Stimulated activated CD4-positive, alpha-beta T cell treated with anti-CD3 and anti-CD28 coated beads, TNF-alpha, amount 100 ng/mL, for 48 hours (primary cell): ENCODE data around the gene GRK6.
A peak's percentile ranks its signal among the peaks of the same experiment; 100 is the strongest.
"Not testable (repeated sequence)": the region's sequence is repeated elsewhere in the genome, so short reads cannot be mapped to it uniquely, and the experiment has no call there.

Experiments
- DNase-seq, 3 donors: peaks; one replicate each; pipeline ENCODE4 v3.0.0-alpha.2; 2020; ENCODE audit warnings: low read depth in 3 of 3

GRK6 gene

GRCh38 chr5:177397875-177398390 lies 28.5 kb upstream of the GRK6 start:
- no peak for DNase-seq

DNA sequence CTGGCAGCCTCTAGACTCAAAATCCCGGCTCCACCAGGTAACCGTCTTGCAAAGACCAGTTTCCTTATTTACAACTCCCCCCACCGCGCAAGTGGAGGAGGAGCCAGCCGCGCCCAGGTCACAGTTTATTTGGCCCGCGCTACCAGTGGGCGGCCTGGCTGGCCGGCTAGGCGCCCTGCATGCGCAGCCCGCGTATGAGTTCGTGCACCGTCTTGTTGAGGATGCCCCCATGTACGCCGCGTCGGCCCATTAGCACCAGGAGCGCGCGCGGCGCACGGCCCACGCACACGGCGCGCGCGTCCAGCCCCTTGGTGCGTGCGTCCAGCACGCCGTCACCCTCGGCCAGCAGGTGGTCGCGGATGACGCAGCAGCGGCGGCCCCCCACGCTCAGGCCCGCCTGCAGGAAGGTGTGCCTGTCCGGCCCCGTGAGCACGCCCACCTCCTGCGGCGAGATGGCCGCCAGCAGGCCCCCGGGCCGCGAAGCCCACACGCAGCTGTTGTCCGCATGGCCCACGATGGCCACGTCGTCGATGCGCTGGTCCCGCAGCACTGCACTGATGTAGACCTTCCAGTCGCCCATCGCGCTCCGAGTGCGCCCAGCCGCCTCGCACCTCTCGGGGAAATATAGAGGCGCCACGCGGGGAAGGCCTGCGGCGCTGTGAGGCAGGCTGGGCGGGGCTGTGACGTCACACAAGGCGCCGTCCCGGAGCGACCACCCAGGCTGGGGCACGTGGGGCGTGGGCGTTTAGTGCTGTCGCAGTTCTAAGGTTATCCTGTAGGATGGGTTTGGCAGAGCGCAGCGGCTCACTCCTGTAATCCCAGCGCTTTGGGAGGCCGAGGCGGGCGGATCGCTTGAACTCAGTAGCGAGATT lies 26.2 kb upstream of the GRK6 start, which contains the start of gene PFN3:
Gene PFN3, minus strand, starts transcription at position 665 of the 872 bp plus-strand sequence. Its CDS starts 85 bp downstream, at position 580.
- no peak for DNase-seq

- DNase-seq: peak; percentile 61 to 63 (median 63)
These were observed 24.0 kb upstream of the GRK6 start for GRCh38 chr5:177402271-177403043.

GRCh38 chr5:177403102-177403791 lies 23.2 kb upstream of the GRK6 start:
- peak in 2 of 3 donors; percentile 29 to 45 for DNase-seq

- peak; percentile 71 to 78 (median 77) for DNase-seq
These were observed 22.5 kb upstream of the GRK6 start for GRCh38 chr5:177403792-177404640.

DNA sequence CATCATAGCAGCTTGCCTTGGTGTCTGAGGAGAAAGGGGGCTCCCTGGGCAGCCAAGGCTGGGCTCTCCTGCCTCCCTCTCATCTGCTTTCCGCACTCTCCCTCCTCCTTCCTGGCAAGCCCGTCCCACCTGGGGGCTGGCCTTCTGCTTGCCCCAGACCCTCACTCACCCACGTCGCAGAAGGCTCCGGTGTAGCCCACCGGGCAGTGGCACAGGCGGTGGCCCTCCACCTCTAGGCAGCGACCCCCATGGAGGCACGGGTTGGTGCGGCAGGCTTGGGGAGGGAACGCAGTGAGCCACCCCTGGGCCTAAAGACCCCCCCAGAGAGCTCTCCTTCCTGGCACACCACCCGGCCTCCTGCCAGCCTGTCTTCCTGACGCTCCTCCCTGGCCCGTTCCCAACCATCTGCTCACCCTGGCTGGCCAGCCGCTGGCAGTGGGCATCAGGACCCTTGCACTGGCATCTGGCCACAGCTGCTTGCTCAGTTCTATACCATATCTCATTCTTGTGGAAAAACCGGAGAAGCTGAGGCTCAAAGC lies 21.8 kb upstream of the GRK6 start:
- DNase-seq: no peak

GRCh38 chr5:177405312-177405711 lies 21.2 kb upstream of the GRK6 start:
- DNase-seq: no peak

DNA sequence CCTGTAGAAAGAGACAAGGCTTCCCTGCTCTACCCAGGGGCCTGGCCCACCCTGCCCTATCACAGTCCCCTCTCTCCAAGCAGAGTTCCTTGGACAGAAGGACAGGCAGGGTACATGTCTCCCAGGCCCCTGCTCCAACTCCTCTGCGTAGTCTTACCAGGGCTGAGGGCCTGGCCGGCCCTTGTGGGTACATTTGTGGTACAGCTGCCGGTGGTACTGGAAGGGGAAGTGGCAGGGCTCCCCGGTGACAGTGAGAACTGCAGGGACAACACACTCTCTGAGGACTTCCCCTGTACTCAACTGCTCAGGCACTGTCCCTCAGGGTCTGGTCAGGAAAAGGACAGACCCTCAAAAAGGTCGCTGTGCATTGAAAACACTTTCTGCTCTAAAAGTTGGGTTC lies 20.7 kb upstream of the GRK6 start:
- DNase-seq: no peak

DNA sequence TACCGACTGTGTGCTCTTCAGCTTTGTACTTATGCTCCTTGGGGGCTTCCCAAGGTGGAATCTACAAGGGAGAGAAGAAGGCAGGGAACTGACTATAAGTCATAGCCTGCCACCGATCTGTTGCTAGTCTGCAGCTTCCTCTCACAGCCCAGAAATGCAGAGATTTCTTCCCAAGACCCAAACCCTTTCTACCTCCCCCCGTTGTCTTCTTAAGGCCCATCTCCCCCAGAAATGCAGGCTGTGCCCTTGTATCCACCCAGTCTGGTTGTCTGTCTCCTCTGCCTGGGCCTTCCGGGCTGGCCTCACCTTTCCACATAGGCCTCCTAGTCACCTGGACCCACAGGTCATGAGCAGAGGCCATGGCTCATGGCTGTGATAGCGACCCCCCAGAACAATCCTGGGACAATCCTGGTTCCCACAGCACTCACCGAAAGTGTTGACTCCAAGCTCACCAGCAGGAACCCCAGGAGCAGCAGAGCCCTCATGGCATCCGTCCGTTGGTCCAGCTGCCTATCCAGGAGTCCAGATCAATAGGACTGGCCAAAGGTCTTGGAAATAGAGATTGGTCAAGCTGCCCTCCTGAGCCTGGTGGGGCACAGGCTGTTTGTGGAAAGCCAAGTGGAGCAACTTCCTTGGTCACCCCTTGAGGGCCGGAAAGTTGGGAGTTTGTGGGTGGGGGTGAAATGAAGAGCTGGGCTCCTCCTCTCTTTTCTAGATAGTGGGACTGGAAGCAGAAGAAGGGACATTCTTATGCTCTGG lies 17.3 kb upstream of the GRK6 start, which contains the start of gene F12:
Gene F12, minus strand, starts transcription at position 522 of the 759 bp plus-strand sequence. Its CDS starts 37 bp downstream, at position 485.
- no peak for DNase-seq

- no peak for DNase-seq
These were observed 15.9 kb upstream of the GRK6 start for GRCh38 chr5:177410575-177410974.

DNA sequence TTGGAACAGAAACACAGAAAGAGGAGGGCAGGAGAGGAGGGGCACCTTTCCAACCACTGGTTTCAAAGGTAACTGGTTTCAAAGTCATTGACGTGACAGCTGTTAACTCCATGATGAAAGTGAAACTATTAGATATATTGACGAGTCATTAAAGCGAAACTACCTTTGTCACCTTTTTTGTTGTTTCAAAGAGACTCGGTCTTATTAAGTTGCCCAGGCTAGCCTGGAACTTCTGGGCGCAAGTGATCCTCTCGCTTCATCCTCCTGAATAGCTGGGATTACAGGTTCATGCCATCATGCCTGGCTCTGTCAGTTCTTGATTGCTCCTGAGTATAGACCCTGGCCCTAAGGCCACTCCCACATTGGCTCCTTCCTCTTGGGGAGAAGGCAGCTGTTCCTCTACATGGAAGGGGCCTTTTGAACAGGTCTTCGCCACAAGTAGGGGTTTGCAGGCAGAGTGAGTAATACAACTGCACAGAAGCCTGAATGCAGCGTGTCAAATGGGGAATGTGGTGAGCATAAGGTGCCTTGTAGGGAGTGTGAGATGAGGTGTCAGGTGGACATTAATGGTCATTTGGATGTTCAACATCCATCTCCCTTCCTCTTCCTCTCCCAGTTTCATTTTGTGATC lies 13.8 kb upstream of the GRK6 start:
- DNase-seq: no peak

DNA sequence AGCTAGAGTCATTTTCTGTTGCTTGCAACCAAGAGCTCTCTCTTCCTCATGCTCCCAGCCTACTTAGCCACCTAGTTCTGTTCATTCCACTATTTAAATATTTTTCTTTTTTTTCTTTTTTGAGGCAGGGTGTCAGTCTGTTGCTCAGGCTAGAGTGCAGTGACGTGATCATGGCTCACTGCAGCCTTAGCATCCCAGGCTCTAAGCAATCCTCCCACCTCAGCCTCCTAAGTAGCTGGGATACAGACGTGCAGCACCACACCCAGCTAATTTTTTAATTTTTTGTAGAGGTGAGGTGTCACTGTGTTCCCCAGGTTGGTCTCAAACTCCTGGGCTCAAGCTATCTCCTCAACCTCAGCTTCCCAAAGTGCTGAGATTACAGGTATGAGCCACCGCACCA lies 12.0 kb upstream of the GRK6 start:
- no peak for DNase-seq

DNA sequence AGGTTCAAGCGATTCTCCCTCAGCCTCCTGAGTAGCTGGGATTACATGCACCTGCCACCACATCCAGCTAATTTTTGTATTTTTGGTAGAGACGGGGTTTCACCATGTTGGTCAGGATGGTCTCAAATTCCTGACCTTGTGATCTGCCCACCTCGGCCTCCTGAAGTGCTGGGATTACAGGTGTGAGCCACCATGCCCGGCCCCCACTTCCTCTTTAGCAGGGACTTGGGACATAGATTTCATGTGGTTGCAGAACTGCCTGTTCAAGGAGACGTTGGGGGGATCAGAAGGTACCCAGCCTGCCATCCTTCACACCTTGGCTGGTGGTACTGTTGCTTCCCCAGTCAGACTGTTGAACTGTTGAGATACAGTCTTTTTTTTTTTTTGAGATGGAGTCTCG lies 9.4 kb upstream of the GRK6 start:
- DNase-seq: not testable (repeated sequence)

DNA sequence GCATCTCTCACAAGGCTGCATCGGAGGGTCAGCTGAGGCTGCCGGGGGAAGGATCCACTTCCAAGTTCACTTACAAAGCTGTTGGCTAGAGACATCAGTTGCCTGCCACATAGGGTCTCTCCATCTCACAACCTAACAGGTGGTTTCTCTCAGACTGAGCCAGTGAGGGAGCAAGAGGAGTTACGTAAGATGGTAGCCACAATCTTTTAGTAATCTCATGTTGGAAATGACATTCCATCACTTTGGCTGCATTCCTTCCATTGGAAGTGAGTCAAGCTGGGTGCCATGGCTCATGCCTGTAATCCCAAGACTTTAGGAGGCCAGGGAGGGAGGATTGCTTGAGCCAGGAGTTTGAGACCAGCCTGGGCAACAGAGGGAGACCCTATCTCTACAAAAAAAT lies 7.4 kb upstream of the GRK6 start:
- DNase-seq: no peak

DNA sequence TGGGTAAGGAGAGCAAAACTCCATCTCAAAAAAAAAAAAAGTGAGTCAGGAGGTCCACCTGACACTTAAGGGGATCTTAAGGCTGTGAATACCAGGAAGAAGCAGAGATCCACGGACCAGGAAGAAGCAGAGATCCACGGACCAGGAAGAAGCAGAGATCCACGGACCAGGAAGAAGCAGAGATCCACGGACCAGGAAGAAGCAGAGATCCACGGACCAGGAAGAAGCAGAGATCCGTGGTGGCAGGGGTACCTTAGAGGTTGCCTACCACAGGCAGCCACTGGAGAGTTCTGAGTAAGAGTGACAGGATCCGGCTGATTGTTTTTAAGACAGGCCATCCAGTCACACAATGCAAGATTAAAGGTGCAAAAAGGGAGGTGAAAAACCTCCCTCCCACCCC lies 6.0 kb upstream of the GRK6 start:
- DNase-seq: not testable (repeated sequence)

GRCh38 chr5:177421062-177421798 lies 5.2 kb upstream of the GRK6 start:
- DNase-seq: no peak

GRCh38 chr5:177423671-177424070 lies 2.8 kb upstream of the GRK6 start:
- no peak for DNase-seq

DNA sequence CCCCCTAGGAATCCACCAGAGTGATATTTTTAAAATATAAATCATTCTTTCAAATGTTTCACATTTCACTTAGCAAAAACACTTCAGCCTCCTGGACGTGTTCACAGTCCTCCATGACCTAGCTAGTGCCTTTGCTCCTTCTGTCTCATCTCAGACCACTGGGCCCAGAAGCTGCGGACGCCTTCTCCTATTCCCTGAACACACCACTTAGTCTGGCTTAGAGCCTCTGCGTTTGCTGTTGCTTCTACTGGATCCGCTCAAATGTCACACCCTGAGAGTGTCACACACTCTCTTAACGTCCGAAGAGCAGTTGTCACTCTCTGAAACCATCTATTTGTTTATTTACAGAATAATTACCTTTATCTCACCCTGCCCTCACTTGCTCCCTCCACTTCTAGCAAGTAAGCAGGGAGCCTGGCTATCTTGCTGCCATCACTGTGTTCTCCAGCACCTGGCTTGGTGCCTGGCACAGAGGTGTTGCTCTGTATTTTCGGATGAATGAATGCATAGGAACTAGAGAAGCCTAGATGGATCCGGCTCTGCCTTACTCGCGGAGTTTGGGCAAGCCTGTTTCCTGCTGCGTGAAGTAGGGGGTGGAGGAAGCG lies 1.2 kb upstream of the GRK6 start:
- no peak for DNase-seq
